H9 (cell line): ENCODE results near the gene PDCD6IP. TPM values are rescaled to one million over a fixed set of nuclear protein-coding genes. Genes with fewer than 3 reads are reported as not detected.

ENCODE experiments used
- DNase-seq: peaks from one replicate; pipeline ENCODE4 v3.0.0-alpha.2; 2017
- H2AFZ ChIP-seq: one replicate; pipeline ENCODE4 v1.6.1; 2013; ENCODE audit warnings: mild to moderate bottlenecking, low read length, control low read depth, moderate library complexity
- H2AK5ac ChIP-seq: 2 replicates; pipeline ENCODE4 v1.6.1; 2013; ENCODE audit warnings: low read length, control low read depth, mixed read lengths; ENCODE audit not compliant: insufficient read length
- H2BK120ac ChIP-seq: one replicate; pipeline ENCODE4 v1.6.1; 2013; ENCODE audit warnings: low read depth, mild to moderate bottlenecking, low read length, control low read depth, inconsistent platforms; ENCODE audit not compliant: poor library complexity, severe bottlenecking
- H2BK12ac ChIP-seq: 2 replicates; pipeline ENCODE4 v1.6.1; 2013; ENCODE audit warnings: low read length, control low read depth, mixed read lengths, low read depth; ENCODE audit not compliant: insufficient read length
- H2BK15ac ChIP-seq: 2 replicates; pipeline ENCODE4 v1.6.1; 2013; ENCODE audit warnings: low read depth, low read length, control low read depth
- H2BK20ac ChIP-seq: one replicate; pipeline ENCODE4 v1.6.1; 2013; ENCODE audit warnings: low read depth, mild to moderate bottlenecking, low read length, control low read depth, inconsistent platforms; ENCODE audit not compliant: poor library complexity, severe bottlenecking
- H2BK5ac ChIP-seq: 2 replicates; pipeline ENCODE4 v1.6.1; 2013; ENCODE audit warnings: low read length, control low read depth, mixed read lengths; ENCODE audit not compliant: insufficient read length
- H3K14ac ChIP-seq: 2 replicates; pipeline ENCODE4 v1.6.1; 2013; ENCODE audit warnings: low read length, control low read depth; ENCODE audit not compliant: insufficient read depth
- H3K18ac ChIP-seq: 2 replicates; pipeline ENCODE4 v1.6.1; 2013; ENCODE audit warnings: low read depth, mild to moderate bottlenecking, mixed read lengths, low read length, control low read depth; ENCODE audit not compliant: insufficient read length
- H3K23ac ChIP-seq: 2 replicates; pipeline ENCODE4 v1.6.1; 2013; ENCODE audit warnings: low read length, control low read depth, mixed read lengths, low read depth; ENCODE audit not compliant: insufficient read length
- H3K23me2 ChIP-seq: 2 replicates; pipeline ENCODE4 v1.6.1; 2013; ENCODE audit warnings: low read depth, mild to moderate bottlenecking, mixed read lengths, low read length, control low read depth; ENCODE audit not compliant: insufficient read length, poor library complexity, severe bottlenecking
- H3K27ac ChIP-seq: 2 replicates; pipeline ENCODE4 v1.5.1; 2013; ENCODE audit warnings: low read length, control low read depth, mixed read lengths, low read depth; ENCODE audit not compliant: insufficient read length
- H3K27me3 ChIP-seq: 2 replicates; pipeline ENCODE4 v1.6.1; 2013; ENCODE audit warnings: low read length, control low read depth, inconsistent platforms; ENCODE audit not compliant: insufficient read depth
- H3K4ac ChIP-seq: 2 replicates; pipeline ENCODE4 v1.6.1; 2013; ENCODE audit warnings: low read depth, mild to moderate bottlenecking, control low read depth, inconsistent platforms, low read length, moderate library complexity
- H3K4me1 ChIP-seq: 2 replicates; pipeline ENCODE4 v1.6.1; 2013; ENCODE audit warnings: low read length, control low read depth, inconsistent platforms; ENCODE audit not compliant: insufficient read depth
- H3K4me2 ChIP-seq: 2 replicates; pipeline ENCODE4 v1.6.1; 2013; ENCODE audit warnings: low read length, control low read depth, mixed read lengths; ENCODE audit not compliant: insufficient read length, insufficient read depth
- H3K56ac ChIP-seq: 2 replicates; pipeline ENCODE4 v1.6.1; 2013; ENCODE audit warnings: low read depth, mild to moderate bottlenecking, mixed read lengths, low read length, control low read depth; ENCODE audit not compliant: insufficient read length
- H3K79me1 ChIP-seq: 2 replicates; pipeline ENCODE4 v1.6.1; 2013; ENCODE audit warnings: low read depth, mild to moderate bottlenecking, moderate library complexity, low read length, control low read depth, inconsistent platforms; ENCODE audit not compliant: insufficient read depth, poor library complexity, severe bottlenecking
- H3K79me2 ChIP-seq: 2 replicates; pipeline ENCODE4 v1.6.1; 2013; ENCODE audit warnings: low read length, control low read depth, inconsistent platforms; ENCODE audit not compliant: insufficient read depth
- H3K9ac ChIP-seq: 2 replicates; pipeline ENCODE4 v1.6.1; 2013; ENCODE audit warnings: low read length, control low read depth, mixed read lengths; ENCODE audit not compliant: insufficient read length; ENCODE audit errors: extremely low read depth
- H3K9me3 ChIP-seq: one replicate; pipeline ENCODE4 v1.6.1; 2013; ENCODE audit warnings: low read depth, low read length, inconsistent platforms; ENCODE audit not compliant: control insufficient read depth
- H3T11ph ChIP-seq: one replicate; pipeline ENCODE4 v1.6.1; 2013; ENCODE audit warnings: mild to moderate bottlenecking, low read length, control low read depth, inconsistent platforms
- H4K20me1 ChIP-seq: one replicate; pipeline ENCODE4 v1.6.1; 2013; ENCODE audit not compliant: control insufficient read depth, insufficient read length, insufficient read depth
- H4K5ac ChIP-seq: 2 replicates; pipeline ENCODE4 v1.6.1; 2013; ENCODE audit warnings: low read depth, mild to moderate bottlenecking, mixed read lengths, low read length, control low read depth; ENCODE audit not compliant: insufficient read length
- H4K8ac ChIP-seq: replicated peaks from 2 replicates; pipeline ENCODE4 v1.6.1; 2013; ENCODE audit warnings: low read length, control low read depth, mixed read lengths, low read depth; ENCODE audit not compliant: insufficient read length
- H4K91ac ChIP-seq: 2 replicates; pipeline ENCODE4 v1.6.1; 2013; ENCODE audit warnings: low read depth, mild to moderate bottlenecking, moderate library complexity, mixed read lengths, low read length, control low read depth; ENCODE audit not compliant: insufficient read length
- H3K27ac Mint-ChIP-seq, 3 experiments: 2 replicates in 2 of 3; 3 replicates in 1 of 3; pipeline ENCODE4 v1.8.0; 2020 to 2021; ENCODE audit warnings: mixed read lengths in 3 of 3, mild to moderate bottlenecking in 1 of 3, moderate library complexity in 1 of 3
- H3K27me3 Mint-ChIP-seq: 2 replicates; pipeline ENCODE4 v1.8.0; 2021; ENCODE audit warnings: low read depth, mild to moderate bottlenecking, moderate library complexity, mixed read lengths
- H3K36me3 Mint-ChIP-seq, 3 experiments: 2 replicates in 2 of 3; 3 replicates in 1 of 3; pipeline ENCODE4 v1.8.0; 2020 to 2021; ENCODE audit warnings: low read depth in 3 of 3, mixed read lengths in 3 of 3; ENCODE audit not compliant: insufficient read depth in 1 of 3
- H3K4me1 Mint-ChIP-seq, 2 experiments: 2 replicates each; pipeline ENCODE4 v1.8.0; 2020; ENCODE audit warnings: mixed read lengths in 2 of 2
- H3K4me3 Mint-ChIP-seq, 2 experiments: 2 replicates in 1 of 2; 3 replicates in 1 of 2; pipeline ENCODE4 v1.8.0; 2020 to 2021; ENCODE audit warnings: mild to moderate bottlenecking in 2 of 2, mixed read lengths in 2 of 2, moderate library complexity in 1 of 2
- H3K9me3 Mint-ChIP-seq, 2 experiments: 2 replicates in 1 of 2; 3 replicates in 1 of 2; pipeline ENCODE4 v1.8.0; 2020; ENCODE audit warnings: mild to moderate bottlenecking in 2 of 2, mixed read lengths in 2 of 2, moderate library complexity in 1 of 2
- CTCF ChIP-seq: fragments of 200-600 bp; sonication (generic); conservative IDR thresholded peaks from 3 replicates; pipeline ENCODE4 v1.8.0; 2021; ENCODE audit warnings: antibody characterized with exemption, mild to moderate bottlenecking
- WGBS: extraction: QIAGEN DNeasy Blood & Tissue Kit; methylation state at CpG from one replicate; pipeline ENCODE4 v1.1.7; 2013; ENCODE audit warnings: missing lambda C conversion rate, low lambda C conversion rate, mixed read lengths; ENCODE audit not compliant: insufficient read length; ENCODE audit errors: extremely low coverage; 5-methylcytosine and 5-hydroxymethylcytosine counted together
- total RNA-seq: library from RNA; stranded (reverse); gene quantifications from 2 replicates; pipeline ENCODE4 v1.2.1, GENCODE V29; 2021

Gene PDCD6IP
- total RNA-seq, 1 experiment from 2014 or later = 109 TPM

DNA sequence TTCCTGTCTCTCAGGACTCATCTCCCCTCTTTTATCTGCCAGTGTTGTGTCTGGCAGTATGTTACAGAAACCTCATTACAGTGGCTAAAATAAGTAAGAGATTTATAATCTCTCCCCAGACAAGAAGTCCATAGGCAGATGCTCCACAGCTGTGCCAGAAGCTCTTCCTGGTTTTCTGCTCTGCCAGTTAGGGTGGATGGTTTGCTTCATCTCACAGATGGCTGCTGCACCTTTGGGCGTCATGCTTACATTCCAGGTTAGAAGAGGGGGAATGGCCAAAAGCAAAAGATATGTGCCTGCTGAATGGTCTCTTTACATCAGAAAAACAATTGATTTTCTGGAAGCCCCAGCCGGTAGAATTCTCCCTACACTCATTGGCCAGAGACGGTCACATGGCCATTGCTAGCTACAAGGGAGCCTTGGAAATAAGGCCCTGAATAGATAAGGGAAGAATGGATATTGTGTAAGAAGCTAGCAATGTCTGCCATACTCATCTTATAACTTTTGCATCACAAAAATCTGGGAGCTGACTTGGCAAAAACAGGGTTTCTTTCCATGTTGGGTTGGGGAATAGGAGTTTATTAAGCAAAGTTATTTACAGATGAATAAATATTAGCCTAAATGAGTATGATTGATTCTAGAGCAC, 91.1 kb downstream of the PDCD6IP start:
- H3K27me3 Mint-ChIP-seq = peaks cover 2% of the 10 kb centered on the region

More for the DNA sequence above, 91.1 kb downstream of the PDCD6IP start:
- Histone ChIP-seq H3K27me3 (no peaks in the 10 kb centered on the region), H3K4me1 (no peaks in the 10 kb centered on the region), H3K4ac (no peak overlapping the region), H2AFZ (peak overlapping the region; percentile 18), H3K56ac (no peak overlapping the region), H4K8ac (no peak overlapping the region), H3K79me2 (no peaks in the 10 kb centered on the region), H2BK120ac (no peak overlapping the region), H3K27ac (no peak overlapping the region), H3K23ac (no peak overlapping the region), H2AK5ac (no peak overlapping the region), H2BK15ac (no peak overlapping the region), H3K18ac (no peak overlapping the region), H4K5ac (no peak overlapping the region), H2BK20ac (no peak overlapping the region), H4K91ac (no peak overlapping the region), H3K9ac (no peak overlapping the region), H3T11ph (no peak overlapping the region), H2BK5ac (no peak overlapping the region), H3K79me1 (no peaks in the 10 kb centered on the region), H3K23me2 (no peaks in the 10 kb centered on the region), H3K14ac (no peak overlapping the region), H3K9me3 (no peaks in the 10 kb centered on the region), H3K4me2 (no peak overlapping the region), H2BK12ac (no peak overlapping the region), H4K20me1 (no peaks in the 10 kb centered on the region)
- TF ChIP-seq CTCF = no peak
- H3K4me1 Mint-ChIP-seq = peaks cover 5 to 7% of the 10 kb centered on the region in 2 experiments
- H3K27ac Mint-ChIP-seq = no peak overlapping the region
- no peak overlapping the region for H3K4me3 Mint-ChIP-seq
- WGBS = no CpG with 5 or more reads among the region's 3 CpGs
- peaks cover 0 to 5% (median 0%) of the 10 kb centered on the region in 3 experiments; a peak in 3 of 7 replicates for H3K36me3 Mint-ChIP-seq
- H3K9me3 Mint-ChIP-seq = peaks cover 0 to 3% of the 10 kb centered on the region in 2 experiments; a peak in 3 of 5 replicates
- DNase-seq = no peak
